HCT116 (cell line): Measurements from ENCODE around the gene GBP7. TPM values are rescaled to one million over a fixed set of nuclear protein-coding genes. Genes with fewer than 3 reads are reported as not detected.

ENCODE experiments used
- ATAC-seq: fragments of 200-7000 bp; cut with Tn5 transposase; 2 replicates; pipeline ENCODE4 v1.9.1; 2020; ENCODE audit warnings: mild to moderate bottlenecking, moderate library complexity
- BruUV-seq: library from RNA; stranded (reverse); fragments of 400-500 nt; replicated peaks from 2 replicates; lab custom pipeline; 2021; lab: Mats Ljungman, UMichigan
- CTCF ChIA-PET: fragments of 300-600 bp; sonication (Branson Sonifier 250); formaldehyde crosslinking; loops from one replicate; lab custom pipeline; 2021; ENCODE audit warnings: antibody characterized with exemption; lab: Charles Lee
- POLR2A ChIA-PET: fragments of 300-600, 350-600 bp; sonication (Branson Sonifier 250); formaldehyde crosslinking; loops from one replicate; lab custom pipeline; 2021; ENCODE audit warnings: antibody characterized with exemption; lab: Charles Lee
- RAD21 ChIA-PET, 2 experiments: fragments of 300-600 bp; sonication (Branson Sonifier 250); formaldehyde crosslinking; loops; one replicate each; lab custom pipeline; 2023; ENCODE audit warnings: low total read pairs in 2 of 2; ENCODE audit not compliant: uncharacterized antibody in 2 of 2, unreplicated experiment in 2 of 2, low non-redundant PET in 1 of 2; lab: Charles Lee
- DNase-seq: peaks from one replicate; pipeline ENCODE4 v3.0.0-alpha.2; 2010; ENCODE audit warnings: low read depth, low spot score
- H2AFZ ChIP-seq: fragments of 200-600 bp; shearing (Covaris generic), sonication (generic); 2 replicates; pipeline ENCODE4 v1.6.1; 2017; ENCODE audit warnings: low read depth, mixed run types, mixed read lengths, antibody characterized with exemption, low read length; ENCODE audit not compliant: poor library complexity, severe bottlenecking
- H3K27ac ChIP-seq: 2 replicates; pipeline ENCODE4 v1.5.1; 2012; ENCODE audit warnings: low read depth, low read length
- H3K27me3 ChIP-seq: fragments of 200-600 bp; sonication (generic); 2 replicates; pipeline ENCODE4 v1.6.1; 2016; ENCODE audit warnings: mixed run types, low read length, mixed read lengths; ENCODE audit not compliant: insufficient read depth
- H3K36me3 ChIP-seq, 2 experiments: fragments of 200-500 bp in 1 of 2; fragments of 200-600 bp in 1 of 2; sonication (Bioruptor generic) in 1 of 2; sonication (generic) in 1 of 2; 2 replicates each; pipeline versions ENCODE4 v1.5.1 to v1.6.1; 2014 to 2016; ENCODE audit warnings: low read length in 2 of 2, inconsistent platforms in 1 of 2, mixed read lengths in 1 of 2, mixed run types in 1 of 2; ENCODE audit not compliant: insufficient read depth in 2 of 2, control insufficient read depth in 1 of 2
- H3K4me1 ChIP-seq, 2 experiments: fragments of 200-600 bp in 1 of 2; sonication (generic) in 1 of 2; 2 replicates each; pipeline versions ENCODE4 v1.5.1 to v1.6.1; 2012 to 2017; ENCODE audit warnings: low read length in 2 of 2, inconsistent platforms in 1 of 2, mild to moderate bottlenecking in 1 of 2, mixed read lengths in 1 of 2, mixed run types in 1 of 2, moderate library complexity in 1 of 2; ENCODE audit not compliant: insufficient read depth in 2 of 2, control insufficient read depth in 1 of 2
- H3K4me2 ChIP-seq: fragments of 200-600 bp; sonication (generic); 2 replicates; pipeline ENCODE4 v1.6.1; 2017; ENCODE audit warnings: mixed run types, low read length, mixed read lengths
- H3K4me3 ChIP-seq, 2 experiments: fragments of 200-600 bp in 1 of 2; sonication (generic) in 1 of 2; replicated peaks in 1 of 2; 2 replicates each; pipeline ENCODE4 v1.5.1; 2011 to 2016; ENCODE audit warnings: low read length in 2 of 2, control low read depth in 1 of 2, low read depth in 1 of 2, mild to moderate bottlenecking in 1 of 2, mixed read lengths in 1 of 2, mixed run types in 1 of 2
- H3K79me2 ChIP-seq: fragments of 200-600 bp; sonication (generic); 2 replicates; pipeline ENCODE4 v1.6.1; 2017; ENCODE audit warnings: mild to moderate bottlenecking, mixed run types, low read length, moderate library complexity, mixed read lengths; ENCODE audit not compliant: insufficient read depth
- H3K9ac ChIP-seq: fragments of 200-600 bp; sonication (generic); 2 replicates; pipeline ENCODE4 v1.6.1; 2016; ENCODE audit warnings: low read length, mixed read lengths
- H3K9me2 ChIP-seq: fragments of 200-600 bp; sonication (generic), shearing (Covaris generic); 2 replicates; pipeline ENCODE4 v1.6.1; 2017; ENCODE audit warnings: mixed run types, mild to moderate bottlenecking, moderate library complexity; ENCODE audit not compliant: insufficient read depth
- H3K9me3 ChIP-seq, 2 experiments: fragments of 200-500 bp in 1 of 2; fragments of 200-600 bp in 1 of 2; sonication (Bioruptor generic) in 1 of 2; sonication (generic) in 1 of 2; 2 replicates each; pipeline ENCODE4 v1.6.1; 2014 to 2017; ENCODE audit warnings: low read length in 2 of 2, mixed read lengths in 2 of 2, inconsistent platforms in 1 of 2, low read depth in 1 of 2, mild to moderate bottlenecking in 1 of 2, mixed run types in 1 of 2, moderate library complexity in 1 of 2; ENCODE audit not compliant: control insufficient read depth in 1 of 2, insufficient read depth in 1 of 2
- H4K20me1 ChIP-seq: fragments of 200-600 bp; sonication (generic), shearing (Covaris generic); 2 replicates; pipeline ENCODE4 v1.6.1; 2017; ENCODE audit warnings: mixed run types, mild to moderate bottlenecking, moderate library complexity; ENCODE audit not compliant: insufficient read depth
- ATF3 ChIP-seq: IDR thresholded peaks from 2 replicates; pipeline ENCODE4 v1.6.1; 2012
- CEBPB ChIP-seq: IDR thresholded peaks from 2 replicates; pipeline ENCODE4 v1.6.1; 2012; ENCODE audit warnings: low read depth
- CTCF ChIP-seq, 3 experiments: fragments of 200-600 bp in 1 of 3; sonication (generic) in 1 of 3; IDR thresholded peaks in 2 of 3; conservative IDR thresholded peaks in 1 of 3; 2 replicates each; pipeline ENCODE4 v1.5.1; 2012 to 2017; ENCODE audit warnings: low read depth in 2 of 3, low read length in 2 of 3, antibody characterized with exemption in 1 of 3, borderline replicate concordance in 1 of 3, control low read depth in 1 of 3, mild to moderate bottlenecking in 1 of 3, mixed read lengths in 1 of 3, mixed run types in 1 of 3, moderate library complexity in 1 of 3; ENCODE audit not compliant: insufficient read depth in 1 of 3
- ELF1 ChIP-seq: IDR thresholded peaks from 2 replicates; pipeline ENCODE4 v1.6.1; 2012; ENCODE audit warnings: low read depth, borderline replicate concordance
- EZH2phosphoT487 ChIP-seq: fragments of 200-600 bp; IDR thresholded peaks from 2 replicates; pipeline ENCODE4 v1.6.1; 2018; ENCODE audit warnings: antibody characterized with exemption, borderline replicate concordance
- FOSL1 ChIP-seq: IDR thresholded peaks from 2 replicates; pipeline ENCODE4 v1.6.1; 2012; ENCODE audit warnings: low read depth
- MAX ChIP-seq: IDR thresholded peaks from 2 replicates; pipeline ENCODE4 v1.6.1; 2012
- POLR2A ChIP-seq: IDR thresholded peaks from 2 replicates; pipeline ENCODE4 v1.7.0; 2011; ENCODE audit warnings: borderline replicate concordance; ENCODE audit not compliant: insufficient read depth, insufficient read length; ENCODE audit errors: extremely low read depth
- REST ChIP-seq: IDR thresholded peaks from 2 replicates; pipeline ENCODE4 v1.6.1; 2012; ENCODE audit warnings: low read depth
- SIN3A ChIP-seq: IDR thresholded peaks from 2 replicates; pipeline ENCODE4 v1.6.1; 2012; ENCODE audit warnings: low read depth
- ZFX ChIP-seq: fragments of 450-650 bp; IDR thresholded peaks from 2 replicates; pipeline ENCODE4 v1.6.1; 2017
- ZNF274 ChIP-seq: fragments of 200-500 bp; sonication (Bioruptor generic); IDR thresholded peaks from 2 replicates; pipeline ENCODE4 v1.6.1; 2014; ENCODE audit warnings: mild to moderate bottlenecking, low read depth, low read length, inconsistent platforms
- intact Hi-C: fragments of 100-400 bp; cut with micrococcal nuclease; formaldehyde crosslinking; loops from 2 replicates; pipeline ENCODE4 v1.10.0; 2022
- total RNA-seq: library from RNA; stranded (reverse); gene quantifications from one replicate; pipeline ENCODE4 v1.2.1, GENCODE V29; 2021; ENCODE audit not compliant: unreplicated experiment

Gene GBP7
- total RNA-seq, 1 experiment from 2014 or later = not detected

GRCh38 chr1:89112871-89113613, 62.8 kb downstream of the GBP7 start:
- no peak overlapping the region for H3K4me3 ChIP-seq
- intact Hi-C loops = no loop called here
- no peaks in the 10 kb centered on the region for H3K79me2 ChIP-seq
- H3K9me3 ChIP-seq = no peaks in the 10 kb centered on the region
- no peak overlapping the region for H3K4me2 ChIP-seq
- TF ChIP-seq EZH2phosphoT487 = no peak
- TF ChIP-seq CEBPB = no peak
- no peak for TF ChIP-seq POLR2A
- no peak for TF ChIP-seq SIN3A
- no peak for TF ChIP-seq MAX
- TF ChIP-seq ELF1 = no peak
- TF ChIP-seq ZFX = no peak
- no peak for TF ChIP-seq ZNF274
- no peak for TF ChIP-seq ATF3
- no peak for TF ChIP-seq CTCF (IDR thresholded peaks at IDR 0.05 in 2 of 3, conservative IDR thresholded peaks at IDR 0.05 in 1 of 3; ENCODE audit: borderline replicate concordance in 1 of 3, insufficient read depth in 1 of 3, low read depth in 2 of 3, low read length in 2 of 3)
- no peak for TF ChIP-seq REST
- no peak for TF ChIP-seq FOSL1
- TF ChIP-seq, all 23 proteins: peak for 0
- no TSS peak for BruUV-seq
- Histone ChIP-seq H3K4me1 (no peaks in the 10 kb centered on the region), H3K27me3 (no peaks in the 10 kb centered on the region), H3K27ac (no peak overlapping the region), H2AFZ (no peak overlapping the region), H3K9me2 (no peaks in the 10 kb centered on the region), H4K20me1 (no peaks in the 10 kb centered on the region), H3K9ac (no peak overlapping the region), H3K36me3 (no peaks in the 10 kb centered on the region)
- CTCF ChIA-PET = no interaction called here
- DNase-seq = no peak
- RAD21 ChIA-PET = no interaction called here
- ATAC-seq = no peak
- POLR2A ChIA-PET = no interaction called here
